ENCODE results near the gene XG.

- TF ChIP-seq CTCF (IDR thresholded peaks at IDR 0.05; ENCODE audit: insufficient read depth, low read length, poor library complexity, severe bottlenecking) (no peak), EZH2phosphoT487 (conservative IDR thresholded peaks at IDR 0.05; ENCODE audit: low read length) (no peak)
Observed at GRCh38 chrX:2823795-2824386, 72.1 kb downstream of the XG start.

Data from SU-DHL-6 (cell line).